ENCODE measurements around the gene NPPB. TPM values are rescaled to one million over a fixed set of nuclear protein-coding genes. Genes with fewer than 3 reads are reported as not detected.

The NPPB gene
- polyA plus RNA-seq, 1 donor (not counting 4 experiments of a cell fraction or from before 2014, with no cell fraction given): not detected

GRCh38 chr1:11825131-11825530 is 33.6 kb downstream of the NPPB start:
- Histone ChIP-seq H3K4me2 (ENCODE audit: control insufficient read depth, extremely low read depth, insufficient read depth, low read depth, low read length) (no peak overlapping the region), H3K27me3 (ENCODE audit: control insufficient read depth, extremely low read depth, insufficient read depth, low read length) (no peaks in the 10 kb centered on the region), H3K36me3 (ENCODE audit: control insufficient read depth in 2 of 2, extremely low read depth in 1 of 2, insufficient read depth in 2 of 2, low read length in 2 of 2) (peaks cover 47 to 48% of the 10 kb centered on the region in 2 experiments), H3K79me2 (ENCODE audit: control insufficient read depth, insufficient read depth, low read length) (no peaks in the 10 kb centered on the region), H3K4me1 (ENCODE audit: control insufficient read depth, extremely low read depth, insufficient read depth, low read length) (peaks cover 7% of the 10 kb centered on the region), H3K27ac (ENCODE audit: control insufficient read depth, insufficient read depth, low read length) (no peak overlapping the region), H3K9me3 (ENCODE audit: control insufficient read depth, low read depth, low read length) (no peaks in the 10 kb centered on the region), H3K9ac (ENCODE audit: control insufficient read depth, extremely low read depth, insufficient read depth, low read length) (no peak overlapping the region), H4K20me1 (ENCODE audit: control insufficient read depth, extremely low read depth, insufficient read depth, low read length) (no peaks in the 10 kb centered on the region), H2AFZ (ENCODE audit: control insufficient read depth, low read length) (no peak overlapping the region), H3K4me3 (ENCODE audit: control insufficient read depth in 2 of 3, extremely low read depth in 1 of 3, insufficient read depth in 2 of 3, low read depth in 1 of 3, low read length in 3 of 3) (no peak overlapping the region), H3K9me1 (ENCODE audit: control insufficient read depth, extremely low read depth, insufficient read depth, low read length) (no peaks in the 10 kb centered on the region)
- no peak for TF ChIP-seq EZH2 (IDR thresholded peaks at IDR 0.05; ENCODE audit: low read length)
- TF ChIP-seq, protein P1, sequence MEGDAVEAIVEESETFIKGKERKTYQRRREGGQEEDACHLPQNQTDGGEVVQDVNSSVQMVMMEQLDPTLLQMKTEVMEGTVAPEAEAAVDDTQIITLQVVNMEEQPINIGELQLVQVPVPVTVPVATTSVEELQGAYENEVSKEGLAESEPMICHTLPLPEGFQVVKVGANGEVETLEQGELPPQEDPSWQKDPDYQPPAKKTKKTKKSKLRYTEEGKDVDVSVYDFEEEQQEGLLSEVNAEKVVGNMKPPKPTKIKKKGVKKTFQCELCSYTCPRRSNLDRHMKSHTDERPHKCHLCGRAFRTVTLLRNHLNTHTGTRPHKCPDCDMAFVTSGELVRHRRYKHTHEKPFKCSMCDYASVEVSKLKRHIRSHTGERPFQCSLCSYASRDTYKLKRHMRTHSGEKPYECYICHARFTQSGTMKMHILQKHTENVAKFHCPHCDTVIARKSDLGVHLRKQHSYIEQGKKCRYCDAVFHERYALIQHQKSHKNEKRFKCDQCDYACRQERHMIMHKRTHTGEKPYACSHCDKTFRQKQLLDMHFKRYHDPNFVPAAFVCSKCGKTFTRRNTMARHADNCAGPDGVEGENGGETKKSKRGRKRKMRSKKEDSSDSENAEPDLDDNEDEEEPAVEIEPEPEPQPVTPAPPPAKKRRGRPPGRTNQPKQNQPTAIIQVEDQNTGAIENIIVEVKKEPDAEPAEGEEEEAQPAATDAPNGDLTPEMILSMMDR (optimal IDR thresholded peaks at IDR 0.05 in 1 of 3, IDR thresholded peaks at IDR 0.05 in 1 of 3, conservative IDR thresholded peaks at IDR 0.05 in 1 of 3; ENCODE audit: extremely low read depth in 1 of 3, insufficient read depth in 2 of 3, low read length in 3 of 3): no peak
- DNase-seq (ENCODE audit: low read depth, low spot score): no peak
- dilution Hi-C loops (cut with MboI; ENCODE audit: extremely low pct_ligation_motif_present, low sequenced_read_pairs): no loop called here
- no peak for FAIRE-seq

GRCh38 chr1:11823366-11824137 is 35.2 kb downstream of the NPPB start:
- Histone ChIP-seq H2AFZ (ENCODE audit: control insufficient read depth, low read length) (no peak overlapping the region), H3K27me3 (ENCODE audit: control insufficient read depth, extremely low read depth, insufficient read depth, low read length) (no peaks in the 10 kb centered on the region), H3K4me3 (ENCODE audit: control insufficient read depth in 2 of 3, extremely low read depth in 1 of 3, insufficient read depth in 2 of 3, low read depth in 1 of 3, low read length in 3 of 3) (no peak overlapping the region), H3K27ac (ENCODE audit: control insufficient read depth, insufficient read depth, low read length) (no peak overlapping the region), H3K79me2 (ENCODE audit: control insufficient read depth, insufficient read depth, low read length) (no peaks in the 10 kb centered on the region), H3K4me2 (ENCODE audit: control insufficient read depth, extremely low read depth, insufficient read depth, low read depth, low read length) (no peak overlapping the region), H3K9ac (ENCODE audit: control insufficient read depth, extremely low read depth, insufficient read depth, low read length) (no peak overlapping the region), H4K20me1 (ENCODE audit: control insufficient read depth, extremely low read depth, insufficient read depth, low read length) (no peaks in the 10 kb centered on the region), H3K36me3 (ENCODE audit: control insufficient read depth in 2 of 2, extremely low read depth in 1 of 2, insufficient read depth in 2 of 2, low read length in 2 of 2) (peaks cover 37 to 40% of the 10 kb centered on the region in 2 experiments), H3K9me1 (ENCODE audit: control insufficient read depth, extremely low read depth, insufficient read depth, low read length) (no peaks in the 10 kb centered on the region), H3K4me1 (ENCODE audit: control insufficient read depth, extremely low read depth, insufficient read depth, low read length) (peaks cover 7% of the 10 kb centered on the region), H3K9me3 (ENCODE audit: control insufficient read depth, low read depth, low read length) (no peaks in the 10 kb centered on the region)
- FAIRE-seq (peak; percentile 9), DNase-seq (ENCODE audit: low read depth, low spot score) (no peak)
- TF ChIP-seq EZH2 (IDR thresholded peaks at IDR 0.05; ENCODE audit: low read length): no peak
- TF ChIP-seq, protein P1 (optimal IDR thresholded peaks at IDR 0.05 in 1 of 3, IDR thresholded peaks at IDR 0.05 in 1 of 3, conservative IDR thresholded peaks at IDR 0.05 in 1 of 3; ENCODE audit: extremely low read depth in 1 of 3, insufficient read depth in 2 of 3, low read length in 3 of 3): no peak
- dilution Hi-C loops (cut with MboI; ENCODE audit: extremely low pct_ligation_motif_present, low sequenced_read_pairs): no loop called here

Measured in keratinocyte (primary cell).